ENCODE results near the gene ARHGAP29.

ARHGAP29 gene

GRCh38 chr1:94260635-94261387, 23.4 kb upstream of the ARHGAP29 start:
- DNase-seq, result no peak

GRCh38 chr1:94259635-94260289, 22.4 kb upstream of the ARHGAP29 start:
- DNase-seq, result no peak

DNA sequence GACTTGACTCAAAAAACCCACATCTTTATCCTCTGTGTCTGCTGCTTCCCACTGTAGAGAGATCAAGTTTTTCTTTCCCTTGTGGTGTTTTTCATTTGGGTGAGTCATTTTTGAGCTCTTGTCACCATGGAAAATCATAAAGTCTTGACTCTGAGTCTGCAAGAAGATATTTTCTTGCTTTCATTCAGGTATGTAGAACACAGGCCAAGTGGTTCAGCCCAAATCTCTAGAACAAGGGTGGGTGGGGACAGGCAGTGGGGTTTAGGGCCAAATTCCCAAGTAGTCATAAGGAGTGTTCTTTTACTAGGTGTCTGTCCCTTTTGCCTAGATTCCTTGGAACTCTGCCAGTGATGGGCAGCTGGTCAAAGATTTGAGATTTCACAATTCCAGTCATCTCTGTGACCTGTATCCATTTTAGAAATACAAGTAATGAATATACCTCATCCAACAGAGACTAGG, 21.5 kb upstream of the ARHGAP29 start:
- no peak for DNase-seq

DNA sequence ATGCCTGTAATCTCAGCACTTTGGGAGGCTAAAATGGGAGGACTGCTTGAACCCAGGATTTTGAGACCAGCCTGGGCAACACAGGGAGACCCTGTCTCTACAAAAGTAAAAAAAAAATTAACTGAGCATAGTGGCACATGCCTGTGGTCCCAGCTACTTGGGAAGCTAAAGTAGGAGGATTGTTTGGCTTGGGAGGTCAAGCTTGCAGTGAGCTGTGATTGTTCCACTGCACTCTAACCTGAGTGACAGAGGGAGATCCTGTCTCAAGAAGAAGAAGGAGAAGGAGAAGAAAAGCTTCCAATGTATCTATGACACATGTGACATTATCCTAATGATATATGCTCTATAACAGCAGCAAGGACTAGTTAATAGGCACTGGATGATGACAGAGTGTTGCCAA, 20.1 kb upstream of the ARHGAP29 start:
- DNase-seq, result no peak

DNA sequence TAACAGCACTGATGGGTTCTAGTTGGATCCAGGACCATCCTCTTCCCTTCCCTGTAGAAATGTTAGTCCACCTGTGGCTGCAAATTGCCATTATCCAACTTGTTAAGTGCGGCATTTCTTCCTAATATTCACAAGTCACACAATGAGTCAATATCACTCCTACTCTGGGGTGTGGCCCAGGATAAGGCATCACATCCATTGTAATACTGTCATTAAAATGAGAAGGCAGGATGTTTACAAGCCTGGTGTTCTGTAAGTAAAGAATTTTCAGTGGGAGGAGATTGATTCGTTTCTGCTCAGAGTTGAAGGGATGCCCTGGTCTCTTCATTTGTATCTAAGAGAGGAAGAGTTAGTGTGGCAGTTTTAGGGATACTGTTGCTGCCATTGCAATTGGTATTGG, 18.1 kb upstream of the ARHGAP29 start:
- DNase-seq, result no peak

DNA sequence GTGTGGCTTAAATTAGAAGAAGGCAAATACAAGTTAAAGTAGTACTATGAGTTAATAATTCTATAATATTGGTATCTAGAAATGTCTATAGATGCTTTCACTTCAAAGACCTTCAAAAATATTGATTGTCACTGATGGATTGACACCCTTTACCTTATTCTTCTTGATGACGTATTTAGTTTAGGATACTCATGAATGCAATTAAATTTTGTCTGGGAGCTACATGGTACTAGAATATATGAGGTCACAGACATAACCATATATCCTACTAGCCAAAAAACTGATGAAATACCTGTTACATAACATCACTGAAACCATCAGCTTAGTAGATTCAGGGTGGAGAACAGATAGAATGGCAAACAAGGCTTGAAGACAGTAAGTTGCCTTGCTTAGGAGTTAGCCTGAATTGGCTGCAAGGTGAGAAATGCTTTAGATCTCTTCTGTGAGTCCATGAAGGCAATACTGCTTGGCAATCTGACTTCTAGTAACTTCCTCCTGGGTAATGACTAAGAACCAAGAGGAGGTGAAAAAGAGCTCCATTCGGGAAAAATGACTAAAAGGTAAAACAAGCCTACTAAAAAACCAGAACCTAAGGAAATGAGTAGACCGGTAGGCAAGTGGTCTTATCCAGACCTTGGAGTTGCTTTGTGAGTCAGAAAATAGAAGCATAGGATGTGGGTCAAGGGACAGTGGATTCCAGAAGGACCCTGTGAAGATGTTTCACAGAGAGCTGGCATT, 16.9 kb upstream of the ARHGAP29 start:
- no peak for DNase-seq

- no peak for DNase-seq
These were observed 16.2 kb upstream of the ARHGAP29 start for GRCh38 chr1:94253456-94254017.

DNA sequence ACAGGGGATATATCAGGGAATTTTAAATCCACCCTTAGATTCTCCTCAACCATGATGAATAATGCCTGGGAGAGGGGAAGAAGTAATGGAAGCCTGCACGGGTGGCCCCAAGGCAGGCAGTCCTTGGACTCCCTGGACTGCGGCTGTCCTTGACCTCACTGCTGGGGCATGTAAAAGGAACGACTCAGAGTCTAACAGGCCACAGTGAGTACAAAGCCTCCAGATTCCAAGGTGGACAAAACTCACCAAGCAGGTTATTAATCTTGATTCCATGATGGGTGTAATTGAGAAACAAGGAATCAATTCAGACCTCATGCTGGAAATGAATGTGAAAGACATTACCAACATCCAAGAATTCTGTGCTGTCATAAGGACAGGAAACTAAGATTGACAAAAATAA, 13.0 kb upstream of the ARHGAP29 start:
- DNase-seq, result no peak

- DNase-seq, result no peak
These were observed 11.7 kb upstream of the ARHGAP29 start for GRCh38 chr1:94248956-94249688.

DNA sequence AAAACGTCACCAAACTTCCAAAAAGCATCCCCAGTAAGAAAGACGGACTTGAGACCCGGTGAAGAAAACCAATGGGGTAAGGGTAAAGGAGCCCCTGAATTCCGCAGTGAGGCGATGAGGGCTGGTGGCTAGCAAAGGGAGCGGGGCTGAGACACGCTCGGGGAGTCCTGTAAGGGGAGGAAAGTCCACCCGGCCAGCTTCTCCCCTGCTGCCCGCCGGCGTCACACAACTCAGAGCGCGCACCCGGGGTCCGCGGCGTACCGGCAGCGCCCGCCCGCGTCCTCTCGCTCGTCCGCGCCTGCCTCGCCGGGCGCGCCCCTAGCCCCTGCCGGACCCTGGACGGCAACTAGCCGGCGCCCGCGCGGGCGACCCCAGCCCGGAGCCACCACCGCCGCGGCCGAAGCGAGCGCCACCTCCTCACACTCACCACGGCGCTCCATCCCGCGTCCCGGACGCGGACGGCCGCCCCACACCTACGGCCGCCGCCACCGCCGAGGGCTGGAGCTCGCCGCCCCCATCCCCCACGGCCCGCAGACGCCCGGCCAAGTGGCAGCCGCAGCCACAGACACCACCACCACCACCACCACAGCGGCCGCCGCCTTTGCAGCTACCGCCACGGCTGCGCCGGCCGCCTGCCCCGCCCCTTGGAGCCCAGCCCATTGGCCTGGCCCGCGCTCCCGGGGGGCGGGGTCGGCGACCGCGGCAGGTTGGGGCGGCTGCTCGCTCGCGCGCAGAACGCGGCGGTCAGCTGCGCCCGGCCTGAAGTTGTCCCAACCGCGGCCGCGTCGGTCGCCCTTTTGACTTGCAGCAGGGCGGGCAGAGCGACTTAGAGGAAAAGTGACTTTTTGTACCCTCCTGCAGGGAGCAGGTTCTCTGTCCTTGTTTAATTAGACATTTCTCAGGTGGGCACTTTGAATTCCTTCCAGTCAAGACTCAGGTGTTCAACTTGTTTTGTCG, 10.0 kb upstream of the ARHGAP29 start:
- DNase-seq, result peak; percentile 59 to 60

DNA sequence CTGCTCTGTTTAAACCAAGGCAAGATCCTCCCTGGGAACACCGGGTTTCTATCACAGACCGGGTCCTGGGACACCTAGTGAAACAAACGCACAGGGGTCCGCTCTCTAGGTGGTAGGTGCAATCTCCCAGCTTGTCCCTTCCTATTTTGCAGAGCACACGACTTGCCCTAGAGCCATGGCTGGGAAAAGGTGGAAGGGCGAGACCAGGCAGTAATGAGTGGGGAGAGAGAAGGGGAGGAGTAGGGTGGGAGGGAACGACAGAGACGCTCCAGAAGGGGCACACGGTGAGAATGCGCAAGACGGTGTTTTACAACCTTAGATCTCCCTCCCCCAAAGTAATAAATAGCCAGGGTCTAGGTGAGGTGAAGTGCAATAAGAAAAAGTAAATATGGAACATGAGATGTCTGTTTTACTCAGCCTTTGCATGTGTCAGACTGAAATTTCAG, 9.3 kb upstream of the ARHGAP29 start:
- DNase-seq, result peak in 1 of 2 experiments; percentile 27

- DNase-seq, result no peak
These were observed 8.5 kb upstream of the ARHGAP29 start for GRCh38 chr1:94245747-94246438.

DNA sequence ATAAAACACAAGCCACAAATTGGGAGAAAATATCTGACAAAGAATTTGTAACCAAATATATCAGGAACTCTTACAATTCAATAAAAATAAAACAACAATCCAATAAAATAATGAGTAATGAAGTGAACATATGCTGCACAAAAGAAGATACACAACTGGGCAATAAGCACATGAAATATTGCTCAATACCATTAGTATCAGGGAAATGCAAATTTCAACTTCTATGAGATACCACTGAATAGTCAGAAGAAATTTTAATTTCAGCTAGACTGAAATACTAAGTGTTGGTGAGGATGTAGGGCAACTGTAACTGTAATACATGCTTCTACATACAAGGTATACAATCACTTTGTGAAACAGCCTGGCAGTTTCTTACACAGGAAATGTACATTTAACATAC, 7.4 kb upstream of the ARHGAP29 start:
- no peak for DNase-seq

- no peak for DNase-seq
These were observed 6.3 kb upstream of the ARHGAP29 start for GRCh38 chr1:94243665-94244064.

GRCh38 chr1:94240822-94241221, 3.4 kb upstream of the ARHGAP29 start:
- no peak for DNase-seq

- DNase-seq, result no peak
These were observed 2.4 kb upstream of the ARHGAP29 start for GRCh38 chr1:94239796-94240195.

DNA sequence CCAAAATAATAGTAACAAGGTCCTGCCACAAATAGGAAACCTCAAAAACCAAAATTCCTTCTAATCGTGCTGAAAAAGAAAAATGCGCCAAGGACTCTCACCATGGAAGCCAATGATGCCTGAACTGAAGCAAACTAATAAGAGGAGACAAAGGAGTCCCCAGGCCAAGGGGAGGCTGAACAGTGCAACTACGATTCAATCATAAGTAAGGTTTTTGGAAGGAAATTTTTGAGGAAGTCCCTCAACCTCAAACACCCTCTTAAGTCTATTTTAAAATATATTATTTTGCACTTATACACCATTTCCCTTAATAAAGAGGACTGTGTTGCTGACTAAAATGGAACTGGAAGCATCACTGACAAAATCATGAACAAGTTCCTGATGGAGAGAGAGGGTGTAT, 1.7 kb upstream of the ARHGAP29 start:
- DNase-seq, result no peak

DNA sequence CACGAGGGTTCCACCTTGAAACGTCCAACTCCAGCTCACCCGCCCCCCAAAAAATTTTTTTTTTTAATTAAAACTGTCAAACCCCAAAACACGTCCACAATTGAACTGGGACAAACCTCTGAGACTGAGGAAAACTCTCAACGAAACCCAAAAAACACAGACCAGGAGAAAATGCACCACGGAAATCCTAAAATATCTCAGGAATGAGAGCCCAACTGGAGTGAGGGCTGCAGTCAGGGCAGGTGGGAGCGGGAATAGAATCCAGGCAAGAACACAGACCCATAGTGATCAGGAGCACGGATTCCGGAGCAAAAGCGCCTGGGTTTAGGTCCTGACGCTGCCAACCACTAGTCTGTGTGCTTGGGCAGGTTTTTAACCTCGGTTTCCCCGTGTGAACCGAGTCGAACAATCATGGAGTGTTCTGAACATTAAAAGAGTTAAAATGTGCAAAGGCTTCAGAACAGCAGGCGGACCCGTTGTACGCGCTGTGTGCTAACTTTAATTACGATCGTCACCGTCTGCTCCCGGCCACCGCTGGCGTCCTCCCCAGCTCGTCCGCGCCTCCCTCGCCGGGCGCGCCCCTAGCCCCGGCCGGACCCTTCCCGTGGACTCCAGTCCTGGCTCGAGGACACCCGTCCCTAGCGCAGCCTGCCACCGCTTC, 624 bp downstream of the ARHGAP29 start:
- peak in 1 of 2 experiments; percentile 37 for DNase-seq

GRCh38 chr1:94236013-94236491, 1.3 kb downstream of the ARHGAP29 start:
- no peak for DNase-seq

All from SW 1271 (cell line).